Measurements from ENCODE around the gene CTDSPL2.
"Not testable (repeated sequence)": the region's sequence is repeated elsewhere in the genome, so short reads cannot be mapped to it uniquely, and the experiment has no call there.

CTDSPL2 gene

DNA sequence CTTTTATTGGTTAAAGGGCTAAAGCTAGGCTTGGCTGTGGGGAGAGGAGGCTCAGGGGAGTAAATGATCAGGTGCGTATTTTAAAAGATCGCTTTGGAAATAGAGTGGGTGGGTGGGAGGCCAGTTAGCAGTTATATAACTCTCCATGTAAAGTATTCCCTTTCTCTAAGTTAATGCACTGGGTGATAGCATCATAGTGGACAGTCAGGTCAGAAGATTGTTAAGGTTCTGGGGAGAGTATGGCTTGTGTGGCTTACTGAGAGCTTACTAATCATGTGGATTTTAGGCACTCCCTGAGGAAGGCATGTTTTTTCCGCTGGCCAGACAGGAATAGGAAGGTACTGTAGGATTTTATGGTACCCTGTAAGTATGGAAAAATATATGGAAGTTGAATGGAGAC is 103.2 kb downstream of the CTDSPL2 start:
- TF ChIP-seq, protein P1, sequence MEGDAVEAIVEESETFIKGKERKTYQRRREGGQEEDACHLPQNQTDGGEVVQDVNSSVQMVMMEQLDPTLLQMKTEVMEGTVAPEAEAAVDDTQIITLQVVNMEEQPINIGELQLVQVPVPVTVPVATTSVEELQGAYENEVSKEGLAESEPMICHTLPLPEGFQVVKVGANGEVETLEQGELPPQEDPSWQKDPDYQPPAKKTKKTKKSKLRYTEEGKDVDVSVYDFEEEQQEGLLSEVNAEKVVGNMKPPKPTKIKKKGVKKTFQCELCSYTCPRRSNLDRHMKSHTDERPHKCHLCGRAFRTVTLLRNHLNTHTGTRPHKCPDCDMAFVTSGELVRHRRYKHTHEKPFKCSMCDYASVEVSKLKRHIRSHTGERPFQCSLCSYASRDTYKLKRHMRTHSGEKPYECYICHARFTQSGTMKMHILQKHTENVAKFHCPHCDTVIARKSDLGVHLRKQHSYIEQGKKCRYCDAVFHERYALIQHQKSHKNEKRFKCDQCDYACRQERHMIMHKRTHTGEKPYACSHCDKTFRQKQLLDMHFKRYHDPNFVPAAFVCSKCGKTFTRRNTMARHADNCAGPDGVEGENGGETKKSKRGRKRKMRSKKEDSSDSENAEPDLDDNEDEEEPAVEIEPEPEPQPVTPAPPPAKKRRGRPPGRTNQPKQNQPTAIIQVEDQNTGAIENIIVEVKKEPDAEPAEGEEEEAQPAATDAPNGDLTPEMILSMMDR (IDR thresholded peaks at IDR 0.05; ENCODE audit: poor library complexity, severe bottlenecking), result no peak
- Histone ChIP-seq H3K9me3 (ENCODE audit: severe bottlenecking) (no peaks in the 10 kb centered on the region), H3K27ac (ENCODE audit: poor library complexity, severe bottlenecking) (no peak overlapping the region), H3K27me3 (ENCODE audit: insufficient read depth, poor library complexity, severe bottlenecking) (no peaks in the 10 kb centered on the region), H3K4me1 (ENCODE audit: insufficient read depth, poor library complexity, severe bottlenecking) (peaks cover 2% of the 10 kb centered on the region), H3K4me3 (ENCODE audit: severe bottlenecking) (no peak overlapping the region), H3K36me3 (ENCODE audit: low read depth) (peaks cover 32% of the 10 kb centered on the region)
- no peak for DNase-seq (ENCODE audit: low spot score)
- ATAC-seq (ENCODE audit: low read depth), result peak; percentile 46

DNA sequence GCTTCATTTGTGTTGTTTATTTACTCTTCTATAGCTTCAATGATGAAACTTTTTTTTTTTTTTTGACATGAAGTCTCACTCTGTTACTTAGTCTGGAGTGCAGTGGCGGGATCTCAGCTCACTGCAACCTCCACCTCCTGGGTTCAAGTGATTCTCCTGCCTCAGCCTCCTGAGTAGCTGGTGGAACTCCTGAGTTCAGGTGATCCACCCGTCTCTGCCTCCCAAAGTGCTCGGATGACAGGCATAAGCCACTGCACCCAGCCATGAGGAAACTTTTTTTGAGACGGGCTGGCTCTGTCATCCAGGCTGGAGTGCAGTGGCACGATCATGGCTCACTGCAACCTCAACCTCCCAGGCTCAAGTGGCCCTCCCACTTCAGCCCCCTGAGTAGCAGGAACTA is 104.8 kb downstream of the CTDSPL2 start:
- ATAC-seq (ENCODE audit: low read depth); H3K27ac ChIP-seq (ENCODE audit: poor library complexity, severe bottlenecking): not testable (repeated sequence)

DNA sequence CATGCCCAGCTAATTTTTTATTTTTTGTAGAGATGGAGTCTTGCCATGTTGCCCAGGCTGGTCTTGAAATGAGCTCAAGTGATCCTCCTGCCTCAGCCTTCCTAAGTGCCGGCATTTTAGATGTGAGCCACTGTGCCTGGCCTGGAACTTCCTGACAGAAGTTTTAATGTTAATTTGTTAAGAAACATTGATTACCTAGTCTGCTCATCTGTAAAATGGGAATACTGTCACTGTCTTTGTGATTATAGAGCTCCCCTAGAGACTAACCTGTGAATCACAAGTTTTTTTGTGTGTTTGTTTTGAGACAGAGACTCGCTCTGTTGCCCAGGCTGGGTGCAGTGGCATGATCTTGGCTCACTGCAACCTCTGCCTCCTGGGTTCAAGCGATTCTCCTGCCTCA is 105.3 kb downstream of the CTDSPL2 start:
- H3K36me3 ChIP-seq (ENCODE audit: low read depth), result peaks cover 12% of the 10 kb centered on the region
- H3K27me3 ChIP-seq (ENCODE audit: insufficient read depth, poor library complexity, severe bottlenecking), result no peaks in the 10 kb centered on the region
- TF ChIP-seq, protein P1 (IDR thresholded peaks at IDR 0.05; ENCODE audit: poor library complexity, severe bottlenecking), result peak; percentile 46
- ATAC-seq (ENCODE audit: low read depth) (no peak), DNase-seq (ENCODE audit: low spot score) (no peak)
- peaks cover 2% of the 10 kb centered on the region for H3K4me1 ChIP-seq (ENCODE audit: insufficient read depth, poor library complexity, severe bottlenecking)
- no peak overlapping the region for H3K4me3 ChIP-seq (ENCODE audit: severe bottlenecking)
- H3K27ac ChIP-seq (ENCODE audit: poor library complexity, severe bottlenecking), result no peak overlapping the region
- H3K9me3 ChIP-seq (ENCODE audit: severe bottlenecking), result no peaks in the 10 kb centered on the region

More for the DNA sequence above, 104.8 kb downstream of the CTDSPL2 start:
- H3K9me3 ChIP-seq (ENCODE audit: severe bottlenecking); H3K27me3 ChIP-seq (ENCODE audit: insufficient read depth, poor library complexity, severe bottlenecking); H3K4me1 ChIP-seq (ENCODE audit: insufficient read depth, poor library complexity, severe bottlenecking); DNase-seq (ENCODE audit: low spot score); H3K4me3 ChIP-seq (ENCODE audit: severe bottlenecking): not testable (repeated sequence)
- H3K36me3 ChIP-seq (ENCODE audit: low read depth), result peaks cover 16% of the 10 kb centered on the region

DNA sequence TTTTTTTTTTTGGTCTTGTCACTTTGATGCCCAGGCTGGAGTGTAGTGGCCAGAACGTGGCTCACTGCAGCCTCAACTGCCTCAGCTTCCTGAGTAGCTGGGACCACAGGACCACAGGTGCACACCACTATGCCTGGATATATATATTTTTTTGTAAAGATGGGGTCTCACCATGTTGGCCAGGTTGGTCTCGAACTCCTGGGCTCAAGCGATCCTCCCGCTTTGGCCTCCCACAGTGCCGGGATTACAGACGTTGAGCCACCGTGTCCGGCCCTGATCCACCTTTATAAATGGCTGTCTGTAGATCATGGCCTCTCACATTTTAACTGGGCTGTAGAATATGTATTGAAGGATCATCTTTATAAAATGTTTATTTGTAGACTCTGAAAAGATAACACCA is 107.7 kb downstream of the CTDSPL2 start:
- DNase-seq (ENCODE audit: low spot score) (no peak), ATAC-seq (ENCODE audit: low read depth) (no peak)
- no peaks in the 10 kb centered on the region for H3K9me3 ChIP-seq (ENCODE audit: severe bottlenecking)
- no peaks in the 10 kb centered on the region for H3K27me3 ChIP-seq (ENCODE audit: insufficient read depth, poor library complexity, severe bottlenecking)
- TF ChIP-seq, protein P1 (IDR thresholded peaks at IDR 0.05; ENCODE audit: poor library complexity, severe bottlenecking), result no peak
- peak overlapping the region; percentile 93 for H3K27ac ChIP-seq (ENCODE audit: poor library complexity, severe bottlenecking)
- peaks cover 8% of the 10 kb centered on the region for H3K4me1 ChIP-seq (ENCODE audit: insufficient read depth, poor library complexity, severe bottlenecking)
- peaks cover 30% of the 10 kb centered on the region for H3K36me3 ChIP-seq (ENCODE audit: low read depth)
- no peak overlapping the region for H3K4me3 ChIP-seq (ENCODE audit: severe bottlenecking)

DNA sequence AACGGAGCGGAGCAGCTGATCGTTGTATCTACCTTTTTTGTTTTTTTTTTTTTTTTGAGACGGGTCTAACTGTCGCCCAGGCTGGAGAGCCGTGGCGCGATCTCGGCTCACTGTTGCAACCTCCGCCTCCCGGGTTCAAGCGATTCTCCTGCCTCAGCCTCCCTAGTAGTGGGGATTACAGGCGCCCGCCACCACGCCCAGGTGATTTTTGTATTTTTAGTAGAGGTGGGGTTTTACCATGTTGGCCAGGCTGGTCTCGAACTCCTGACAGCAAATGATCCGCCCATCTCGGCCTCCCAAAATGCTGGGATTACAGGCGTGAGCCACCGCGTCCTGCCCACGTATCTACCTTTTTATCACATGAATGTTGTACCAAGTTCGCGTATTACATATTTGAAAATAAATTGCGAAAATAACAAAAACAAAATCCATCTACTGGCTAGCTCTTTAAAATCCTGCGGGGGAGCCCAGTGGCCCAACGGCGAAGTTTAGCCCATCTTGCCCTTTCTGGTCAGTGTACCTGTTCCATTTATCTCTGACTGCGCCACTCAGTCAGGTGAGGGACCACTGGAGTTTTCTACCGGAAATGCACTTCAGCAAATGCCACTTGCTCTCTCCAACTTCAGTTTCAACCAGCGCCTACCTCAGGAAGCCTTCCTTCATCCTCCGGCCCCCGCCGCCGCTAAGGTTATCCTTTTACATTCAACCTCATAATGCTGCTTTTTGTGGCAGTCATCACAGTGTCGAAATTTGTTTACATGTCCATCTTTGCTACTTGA is 108.3 kb downstream of the CTDSPL2 start:
- H3K4me1 ChIP-seq (ENCODE audit: insufficient read depth, poor library complexity, severe bottlenecking), result peaks cover 8% of the 10 kb centered on the region
- TF ChIP-seq, protein P1 (IDR thresholded peaks at IDR 0.05; ENCODE audit: poor library complexity, severe bottlenecking), result no peak
- H3K27ac ChIP-seq (ENCODE audit: poor library complexity, severe bottlenecking), result peak overlapping the region; percentile 93
- DNase-seq (ENCODE audit: low spot score), result no peak
- no peak for ATAC-seq (ENCODE audit: low read depth)
- H3K9me3 ChIP-seq (ENCODE audit: severe bottlenecking), result no peaks in the 10 kb centered on the region
- H3K4me3 ChIP-seq (ENCODE audit: severe bottlenecking), result peak overlapping the region; percentile 93
- no peaks in the 10 kb centered on the region for H3K27me3 ChIP-seq (ENCODE audit: insufficient read depth, poor library complexity, severe bottlenecking)
- peaks cover 35% of the 10 kb centered on the region for H3K36me3 ChIP-seq (ENCODE audit: low read depth)
